Measurements from ENCODE around the gene C1orf115.
"Not testable (repeated sequence)": the region's sequence is repeated elsewhere in the genome, so short reads cannot be mapped to it uniquely, and the experiment has no call there.

C1orf115 gene

DNA sequence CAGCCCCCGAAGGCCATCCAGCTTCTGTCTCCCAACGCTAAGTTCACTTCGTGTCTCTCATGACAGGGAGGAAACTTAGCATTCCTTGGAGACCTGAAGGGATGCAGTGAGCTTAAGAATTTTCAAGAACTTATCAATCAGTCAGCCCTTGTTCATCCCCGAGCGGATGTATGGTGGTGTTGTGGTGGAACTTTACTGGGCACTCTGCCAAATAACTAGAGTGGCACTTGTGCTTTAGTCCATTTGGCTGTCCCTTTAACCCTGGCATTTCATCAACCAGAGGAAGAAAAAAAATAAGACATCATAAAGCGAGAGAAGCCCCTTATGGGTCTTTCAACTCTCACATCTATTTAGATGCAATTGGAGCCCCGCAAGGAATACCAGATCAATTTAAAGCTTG lies 31.1 kb downstream of the C1orf115 start:
- not testable (repeated sequence) for H3K4me1 ChIP-seq (ENCODE audit: control insufficient read depth, insufficient read depth, low read length); H3K4me3 ChIP-seq (ENCODE audit: low read length); H3K36me3 ChIP-seq (ENCODE audit: control insufficient read depth, insufficient read depth, low read length); H3K27ac ChIP-seq (ENCODE audit: low read length); H3K9me3 ChIP-seq (ENCODE audit: control insufficient read depth, insufficient read depth, low read length); H3K27me3 ChIP-seq (ENCODE audit: control insufficient read depth, insufficient read depth, low read length); DNase-seq (ENCODE audit: low read depth, low spot score)
- WGBS (ENCODE audit: insufficient coverage, insufficient read length), result no CpG with 5 or more reads among the region's 7 CpGs

DNA sequence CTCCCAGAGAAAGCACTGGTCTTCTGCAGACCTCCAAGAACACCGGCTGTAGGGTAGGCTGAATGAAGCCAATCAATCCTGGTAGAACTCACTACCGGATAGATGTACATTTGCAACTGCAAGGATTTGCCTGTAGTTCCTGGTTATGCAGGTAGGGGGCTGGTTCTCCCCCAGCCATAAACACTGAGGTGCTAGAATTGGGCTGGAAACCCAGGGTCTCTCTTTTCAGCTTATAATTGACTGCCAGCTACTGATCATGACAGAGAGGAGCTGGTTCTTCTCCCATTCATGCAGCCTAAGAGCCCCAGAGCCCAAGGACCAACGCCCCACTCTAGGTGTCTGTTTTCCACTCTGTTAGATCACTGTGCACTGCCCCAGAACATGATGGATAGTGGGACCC lies 36.5 kb downstream of the C1orf115 start:
- Histone ChIP-seq H3K4me1 (ENCODE audit: control insufficient read depth, insufficient read depth, low read length) (no peaks in the 10 kb centered on the region), H3K27ac (ENCODE audit: low read length) (no peak overlapping the region), H3K9me3 (ENCODE audit: control insufficient read depth, insufficient read depth, low read length) (no peaks in the 10 kb centered on the region), H3K36me3 (ENCODE audit: control insufficient read depth, insufficient read depth, low read length) (no peaks in the 10 kb centered on the region), H3K27me3 (ENCODE audit: control insufficient read depth, insufficient read depth, low read length) (no peaks in the 10 kb centered on the region), H3K4me3 (ENCODE audit: low read length) (no peak overlapping the region)
- no peak for DNase-seq (ENCODE audit: low read depth, low spot score)
- WGBS (ENCODE audit: insufficient coverage, insufficient read length), result no CpG with 5 or more reads among the region's 3 CpGs

DNA sequence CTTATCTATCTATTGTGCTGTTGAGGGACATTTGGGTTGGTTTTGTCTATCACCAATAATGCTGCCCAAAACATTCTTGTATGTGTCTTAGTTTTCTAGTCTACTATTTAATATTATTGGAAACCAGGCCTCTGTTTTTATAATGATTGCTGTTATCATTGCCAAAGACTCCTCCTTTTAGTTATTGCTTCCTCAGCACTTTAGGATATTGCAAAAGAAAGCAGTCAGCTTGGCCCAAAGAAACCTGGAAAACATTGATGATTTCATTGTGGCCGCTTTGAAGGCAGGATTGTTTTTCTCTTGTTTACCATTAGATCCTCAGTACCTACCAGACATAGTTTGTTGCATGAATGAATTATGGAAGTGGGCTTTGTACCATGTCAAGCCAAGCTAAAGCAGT lies 37.4 kb downstream of the C1orf115 start:
- Histone ChIP-seq H3K4me1 (ENCODE audit: control insufficient read depth, insufficient read depth, low read length) (no peaks in the 10 kb centered on the region), H3K9me3 (ENCODE audit: control insufficient read depth, insufficient read depth, low read length) (no peaks in the 10 kb centered on the region)
- WGBS (ENCODE audit: insufficient coverage, insufficient read length), result no CpG with 5 or more reads among the region's 1 CpG

DNA sequence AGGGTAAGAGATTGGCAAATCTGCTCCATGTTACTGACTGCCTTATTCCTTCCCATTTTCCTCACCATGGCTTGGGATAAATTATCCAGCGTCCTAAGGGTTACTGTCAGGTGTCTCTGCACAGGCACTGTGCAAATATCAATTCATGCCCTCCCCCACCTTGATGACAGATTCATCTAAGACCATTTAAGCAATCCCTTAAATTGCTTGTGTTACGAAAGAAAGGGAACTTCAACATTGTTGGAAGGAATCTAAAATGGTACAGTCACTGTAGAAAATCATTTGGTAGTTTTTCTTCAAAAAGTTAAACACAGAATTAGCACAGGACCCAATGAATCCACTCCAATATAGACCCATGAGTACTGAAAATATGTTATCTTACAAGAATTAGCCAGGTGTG lies 40.3 kb downstream of the C1orf115 start:
- Histone ChIP-seq H3K4me3 (ENCODE audit: low read length) (no peak overlapping the region), H3K4me1 (ENCODE audit: control insufficient read depth, insufficient read depth, low read length) (no peaks in the 10 kb centered on the region), H3K27ac (ENCODE audit: low read length) (no peak overlapping the region), H3K9me3 (ENCODE audit: control insufficient read depth, insufficient read depth, low read length) (no peaks in the 10 kb centered on the region), H3K27me3 (ENCODE audit: control insufficient read depth, insufficient read depth, low read length) (no peaks in the 10 kb centered on the region), H3K36me3 (ENCODE audit: control insufficient read depth, insufficient read depth, low read length) (no peaks in the 10 kb centered on the region)
- no CpG with 5 or more reads among the region's 2 CpGs for WGBS (ENCODE audit: insufficient coverage, insufficient read length)
- no peak for DNase-seq (ENCODE audit: low read depth, low spot score)

More for the DNA sequence above, 37.4 kb downstream of the C1orf115 start:
- Histone ChIP-seq H3K36me3 (ENCODE audit: control insufficient read depth, insufficient read depth, low read length) (no peaks in the 10 kb centered on the region), H3K4me3 (ENCODE audit: low read length) (no peak overlapping the region), H3K27me3 (ENCODE audit: control insufficient read depth, insufficient read depth, low read length) (no peaks in the 10 kb centered on the region), H3K27ac (ENCODE audit: low read length) (no peak overlapping the region)
- no peak for DNase-seq (ENCODE audit: low read depth, low spot score)

DNA sequence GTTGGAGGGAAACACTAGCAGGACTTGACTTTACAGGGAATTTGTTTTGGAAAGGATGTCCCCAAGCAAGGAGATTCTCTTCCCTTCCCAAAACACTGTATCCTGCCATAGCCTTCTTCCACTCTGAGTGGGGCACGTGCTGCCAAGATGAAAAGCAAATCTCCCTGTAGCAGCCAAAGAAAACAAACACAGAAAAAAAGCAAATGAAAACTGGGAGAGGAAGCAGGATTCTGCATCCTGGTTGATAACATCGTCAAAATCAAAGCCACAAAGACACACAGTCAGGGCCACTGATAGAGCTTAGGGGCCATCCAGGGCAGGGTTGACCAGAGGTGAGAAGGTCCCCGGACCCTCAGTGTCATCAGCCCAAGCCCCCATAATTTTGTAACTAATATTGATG lies 42.0 kb downstream of the C1orf115 start:
- Histone ChIP-seq H3K4me3 (ENCODE audit: low read length) (no peak overlapping the region), H3K4me1 (ENCODE audit: control insufficient read depth, insufficient read depth, low read length) (no peaks in the 10 kb centered on the region), H3K27me3 (ENCODE audit: control insufficient read depth, insufficient read depth, low read length) (no peaks in the 10 kb centered on the region), H3K36me3 (ENCODE audit: control insufficient read depth, insufficient read depth, low read length) (no peaks in the 10 kb centered on the region), H3K9me3 (ENCODE audit: control insufficient read depth, insufficient read depth, low read length) (no peaks in the 10 kb centered on the region), H3K27ac (ENCODE audit: low read length) (no peak overlapping the region)
- DNase-seq (ENCODE audit: low read depth, low spot score), result no peak
- no CpG with 5 or more reads among the region's 3 CpGs for WGBS (ENCODE audit: insufficient coverage, insufficient read length)

DNA sequence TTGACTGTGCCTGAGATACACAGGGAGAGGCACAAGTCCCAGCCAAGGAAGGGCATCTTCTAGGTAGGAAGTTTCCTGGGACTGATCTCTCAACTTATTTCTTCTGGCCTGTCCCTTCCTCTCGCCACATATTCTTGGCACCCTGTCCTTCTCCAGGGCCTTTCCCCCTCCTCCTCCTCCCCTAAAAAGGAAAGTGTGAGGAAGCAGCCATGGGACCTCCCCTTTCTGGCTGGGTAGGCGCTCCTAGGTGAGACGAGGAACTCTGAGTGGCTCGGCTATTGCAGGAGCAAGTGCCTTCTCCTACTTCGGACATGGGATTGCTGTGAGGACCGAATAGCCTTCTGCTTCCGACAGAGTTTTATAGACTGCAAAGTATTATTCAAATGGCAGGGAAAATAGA lies 42.5 kb downstream of the C1orf115 start:
- no peak overlapping the region for H3K4me3 ChIP-seq (ENCODE audit: low read length)

DNA sequence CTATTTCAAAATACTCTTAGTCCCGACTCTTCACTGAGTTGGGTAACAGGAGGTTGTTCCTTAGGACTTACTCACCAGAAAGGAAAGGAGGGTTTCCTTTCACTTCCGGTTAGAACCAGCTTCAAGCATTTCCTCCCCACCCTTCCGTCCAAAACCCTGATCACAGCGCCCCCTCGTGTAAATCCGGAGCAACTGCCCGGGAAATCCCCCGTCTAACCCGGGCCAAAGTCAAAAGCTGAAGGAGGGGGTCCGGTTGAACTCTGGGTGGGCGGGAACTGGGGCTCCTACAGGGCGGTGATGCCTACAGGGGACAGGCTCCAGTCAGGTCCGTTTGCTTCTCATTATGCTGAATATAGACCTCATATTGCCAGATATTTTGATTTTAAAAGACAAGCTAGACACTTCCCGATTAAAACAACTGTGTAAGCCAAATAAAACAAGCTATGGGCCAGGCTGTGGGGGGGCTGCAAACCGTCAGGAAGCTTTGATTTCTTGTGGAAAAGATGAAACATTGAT lies 43.0 kb downstream of the C1orf115 start:
- H3K9me3 ChIP-seq (ENCODE audit: control insufficient read depth, insufficient read depth, low read length), result no peaks in the 10 kb centered on the region
- no peaks in the 10 kb centered on the region for H3K4me1 ChIP-seq (ENCODE audit: control insufficient read depth, insufficient read depth, low read length)
- WGBS (ENCODE audit: insufficient coverage, insufficient read length), result no CpG with 5 or more reads among the region's 15 CpGs
- no peak overlapping the region for H3K27ac ChIP-seq (ENCODE audit: low read length)
- H3K4me3 ChIP-seq (ENCODE audit: low read length), result no peak overlapping the region
- H3K36me3 ChIP-seq (ENCODE audit: control insufficient read depth, insufficient read depth, low read length), result no peaks in the 10 kb centered on the region
- no peak for DNase-seq (ENCODE audit: low read depth, low spot score)
- H3K27me3 ChIP-seq (ENCODE audit: control insufficient read depth, insufficient read depth, low read length), result no peaks in the 10 kb centered on the region

More for the DNA sequence above, 42.5 kb downstream of the C1orf115 start:
- Histone ChIP-seq H3K27ac (ENCODE audit: low read length) (no peak overlapping the region), H3K4me1 (ENCODE audit: control insufficient read depth, insufficient read depth, low read length) (no peaks in the 10 kb centered on the region), H3K27me3 (ENCODE audit: control insufficient read depth, insufficient read depth, low read length) (no peaks in the 10 kb centered on the region), H3K9me3 (ENCODE audit: control insufficient read depth, insufficient read depth, low read length) (no peaks in the 10 kb centered on the region), H3K36me3 (ENCODE audit: control insufficient read depth, insufficient read depth, low read length) (no peaks in the 10 kb centered on the region)
- no CpG with 5 or more reads among the region's 7 CpGs for WGBS (ENCODE audit: insufficient coverage, insufficient read length)
- no peak for DNase-seq (ENCODE audit: low read depth, low spot score)

DNA sequence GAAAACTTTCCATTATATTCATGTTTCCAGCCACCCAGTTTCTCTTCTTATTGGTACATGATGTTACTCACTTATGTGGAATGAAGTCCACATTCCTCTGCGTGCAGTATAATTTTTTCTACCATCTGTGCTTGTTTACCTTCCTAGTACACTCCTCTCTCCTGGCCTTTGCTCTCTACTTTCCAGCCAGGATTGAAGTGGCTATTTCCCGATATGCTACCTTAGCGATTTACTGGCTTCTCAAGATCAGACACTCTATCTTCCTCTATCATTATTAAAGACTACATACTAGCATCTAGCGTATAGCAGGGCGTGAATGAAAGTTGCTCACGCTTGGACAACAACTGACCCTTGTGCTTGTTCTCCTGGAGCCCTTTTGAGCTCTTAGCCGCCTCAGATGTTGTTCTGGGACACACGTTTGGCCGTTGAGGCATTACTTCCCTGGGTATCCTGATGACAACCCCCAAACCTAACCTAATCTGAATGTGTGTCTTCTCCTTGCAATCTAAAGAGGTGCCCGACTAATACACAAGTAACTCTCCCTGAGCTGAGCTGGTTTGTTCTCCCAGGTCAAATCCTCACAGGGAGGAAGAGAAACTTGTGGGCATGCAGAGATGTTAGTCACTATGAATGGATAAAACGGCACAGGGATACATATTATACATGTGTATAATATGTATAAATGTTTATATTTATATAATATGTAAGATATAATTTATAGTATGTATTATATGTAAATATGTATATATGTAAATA lies 44.6 kb downstream of the C1orf115 start:
- WGBS (ENCODE audit: insufficient coverage, insufficient read length), result no CpG with 5 or more reads among the region's 11 CpGs
- no peak for DNase-seq (ENCODE audit: low read depth, low spot score)
- H3K27ac ChIP-seq (ENCODE audit: low read length), result no peak overlapping the region

DNA sequence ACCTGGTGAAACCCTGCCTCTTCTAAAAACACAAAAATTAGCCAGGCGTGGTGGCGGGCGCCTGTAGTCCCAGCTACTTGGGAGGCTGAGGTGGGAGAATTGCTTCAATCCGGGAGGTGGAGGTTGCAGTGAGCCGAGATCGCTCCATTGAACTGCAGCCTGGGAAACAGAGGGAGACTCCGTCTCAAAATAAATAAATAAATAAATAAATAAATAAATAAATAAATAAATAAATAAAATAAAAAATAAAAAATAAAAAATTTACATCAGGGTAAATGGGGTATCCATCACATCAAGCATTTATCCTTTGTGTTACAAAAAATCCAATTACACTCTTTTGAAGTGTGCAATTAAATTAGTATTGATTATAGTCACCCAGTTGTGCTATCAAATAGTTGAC lies 46.1 kb downstream of the C1orf115 start:
- H3K9me3 ChIP-seq (ENCODE audit: control insufficient read depth, insufficient read depth, low read length); H3K36me3 ChIP-seq (ENCODE audit: control insufficient read depth, insufficient read depth, low read length); H3K27ac ChIP-seq (ENCODE audit: low read length); H3K27me3 ChIP-seq (ENCODE audit: control insufficient read depth, insufficient read depth, low read length); DNase-seq (ENCODE audit: low read depth, low spot score); H3K4me1 ChIP-seq (ENCODE audit: control insufficient read depth, insufficient read depth, low read length); H3K4me3 ChIP-seq (ENCODE audit: low read length): not testable (repeated sequence)
- no CpG with 5 or more reads among the region's 7 CpGs for WGBS (ENCODE audit: insufficient coverage, insufficient read length)

More for the DNA sequence above, 44.6 kb downstream of the C1orf115 start:
- Histone ChIP-seq H3K9me3 (ENCODE audit: control insufficient read depth, insufficient read depth, low read length) (no peaks in the 10 kb centered on the region), H3K36me3 (ENCODE audit: control insufficient read depth, insufficient read depth, low read length) (no peaks in the 10 kb centered on the region), H3K4me1 (ENCODE audit: control insufficient read depth, insufficient read depth, low read length) (no peaks in the 10 kb centered on the region), H3K27me3 (ENCODE audit: control insufficient read depth, insufficient read depth, low read length) (no peaks in the 10 kb centered on the region), H3K4me3 (ENCODE audit: low read length) (no peak overlapping the region)

DNA sequence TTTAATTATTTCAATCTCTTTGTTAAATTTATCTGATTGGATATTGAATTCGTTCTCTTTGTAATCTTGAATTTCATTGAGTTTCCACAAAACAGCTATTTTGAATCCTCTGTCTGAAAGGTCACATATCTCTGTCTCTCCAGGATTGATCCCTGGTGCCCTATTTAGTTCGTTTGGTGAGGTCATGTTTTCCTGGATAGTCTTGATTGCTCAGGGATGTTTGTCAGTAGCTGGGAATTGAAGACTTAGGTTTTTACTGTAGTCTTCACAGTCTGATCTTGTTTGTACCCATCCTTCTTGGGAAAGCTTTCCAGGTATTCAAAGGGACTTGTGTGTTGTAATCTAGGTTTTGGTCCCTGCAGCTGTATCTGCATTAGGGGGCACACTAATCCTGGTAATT lies 51.2 kb downstream of the C1orf115 start:
- H3K27ac ChIP-seq (ENCODE audit: low read length), result no peak overlapping the region
- no peaks in the 10 kb centered on the region for H3K9me3 ChIP-seq (ENCODE audit: control insufficient read depth, insufficient read depth, low read length)
- no peaks in the 10 kb centered on the region for H3K4me1 ChIP-seq (ENCODE audit: control insufficient read depth, insufficient read depth, low read length)
- H3K36me3 ChIP-seq (ENCODE audit: control insufficient read depth, insufficient read depth, low read length), result no peaks in the 10 kb centered on the region
- no peak overlapping the region for H3K4me3 ChIP-seq (ENCODE audit: low read length)
- no peaks in the 10 kb centered on the region for H3K27me3 ChIP-seq (ENCODE audit: control insufficient read depth, insufficient read depth, low read length)
- DNase-seq (ENCODE audit: low read depth, low spot score), result no peak
- no CpG with 5 or more reads among the region's 2 CpGs for WGBS (ENCODE audit: insufficient coverage, insufficient read length)

DNA sequence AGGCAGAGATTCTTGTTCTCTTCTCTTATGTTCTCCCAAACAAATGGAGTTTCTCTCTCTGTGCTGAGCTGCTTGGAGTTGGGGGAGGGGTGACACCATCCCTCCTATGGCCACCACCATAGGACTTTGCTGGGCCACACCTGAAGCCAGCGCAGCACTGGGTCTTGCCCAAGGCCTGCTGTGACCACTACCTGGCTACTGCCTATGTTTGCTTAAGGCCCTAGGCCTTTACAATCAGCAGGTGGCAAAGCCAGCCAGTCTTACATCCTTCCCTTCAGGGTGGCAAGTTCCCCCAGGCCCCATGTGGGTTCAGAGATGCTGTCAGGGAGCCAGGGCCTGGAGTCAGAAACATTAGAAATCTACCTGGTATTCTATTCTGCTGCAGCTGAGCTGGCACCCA lies 51.7 kb downstream of the C1orf115 start:
- no CpG with 5 or more reads among the region's 1 CpG for WGBS (ENCODE audit: insufficient coverage, insufficient read length)

More for the DNA sequence above, 51.7 kb downstream of the C1orf115 start:
- Histone ChIP-seq H3K27me3 (ENCODE audit: control insufficient read depth, insufficient read depth, low read length) (no peaks in the 10 kb centered on the region; the same call in 1 of the 2 replicates), H3K4me3 (ENCODE audit: low read length) (no peak overlapping the region), H3K36me3 (ENCODE audit: control insufficient read depth, insufficient read depth, low read length) (no peaks in the 10 kb centered on the region), H3K4me1 (ENCODE audit: control insufficient read depth, insufficient read depth, low read length) (no peaks in the 10 kb centered on the region), H3K27ac (ENCODE audit: low read length) (no peak overlapping the region), H3K9me3 (ENCODE audit: control insufficient read depth, insufficient read depth, low read length) (no peaks in the 10 kb centered on the region)
- DNase-seq (ENCODE audit: low read depth, low spot score), result no peak

Measured in iPS DF 6.9 (cell line).